ENCODE results near the gene TPO. TPM values are rescaled to one million over a fixed set of nuclear protein-coding genes. Genes with fewer than 3 reads are reported as not detected.

TPO gene
- total RNA-seq, 1 donor: not detected

- no peak overlapping the region for H3K4me3 ChIP-seq (ENCODE audit: low read depth, low read length)
- no peak for DNase-seq (ENCODE audit: low read depth)
- TF ChIP-seq CTCF (IDR thresholded peaks at IDR 0.05; ENCODE audit: insufficient read depth, low read depth, low read length): no peak
Measured at GRCh38 chr2:1548910-1549673, 135.8 kb downstream of the TPO start.

DNA sequence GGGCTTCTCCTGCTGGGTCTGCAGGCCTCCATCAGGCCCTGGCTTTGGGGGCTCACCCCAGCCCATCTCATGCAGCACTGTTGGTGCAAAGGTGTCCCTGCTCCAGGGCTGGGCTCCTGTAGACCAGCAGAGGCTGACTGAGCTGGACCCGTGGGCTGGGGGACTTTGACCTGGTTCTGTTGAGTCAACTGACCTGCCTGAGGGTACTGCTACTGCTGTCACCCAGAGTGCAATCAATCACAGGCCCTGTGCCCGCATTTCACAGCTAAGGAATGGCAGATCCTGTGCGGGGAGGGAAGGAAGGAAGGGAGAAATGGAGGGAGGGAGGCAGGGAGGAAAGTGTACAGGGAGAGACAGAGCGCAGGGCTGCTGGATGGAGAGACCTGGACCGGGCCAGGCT is 136.8 kb downstream of the TPO start:
- H3K4me3 ChIP-seq (ENCODE audit: low read depth, low read length): no peak overlapping the region
- no peak for DNase-seq (ENCODE audit: low read depth)
- no peak for TF ChIP-seq CTCF (IDR thresholded peaks at IDR 0.05; ENCODE audit: insufficient read depth, low read depth, low read length)

DNA sequence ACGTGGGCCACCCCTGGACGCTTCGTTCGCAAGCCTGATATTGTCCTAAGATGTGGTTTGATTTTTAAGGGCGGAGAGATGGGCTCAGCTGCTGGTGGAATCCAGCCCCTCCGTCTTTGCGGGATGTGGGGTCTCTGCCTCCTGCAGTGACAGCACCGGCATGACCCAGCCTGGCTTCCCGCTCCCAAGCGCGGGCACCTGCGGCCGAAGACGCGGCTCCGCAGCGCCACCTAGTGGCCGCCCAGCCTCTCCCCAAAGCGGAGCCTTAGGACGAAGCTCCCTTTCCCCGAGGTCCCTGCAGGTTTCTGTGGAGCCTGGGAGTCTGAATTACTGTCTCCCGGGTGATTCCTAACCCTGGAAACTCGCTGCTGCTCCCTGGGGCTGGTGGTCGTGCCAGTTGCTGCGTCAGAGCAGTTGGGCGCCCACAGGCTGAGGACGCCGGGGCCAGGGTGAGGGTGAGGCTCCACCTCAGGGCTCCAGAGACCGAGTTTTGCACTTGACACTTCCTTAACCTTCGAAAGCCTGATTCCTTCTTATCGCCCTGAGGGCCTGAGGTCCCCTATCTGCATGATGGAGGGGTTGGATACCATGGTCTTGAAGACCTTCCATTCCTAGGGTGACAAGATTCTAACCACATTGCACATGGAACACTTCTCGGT is 137.5 kb downstream of the TPO start:
- no peak overlapping the region for H3K4me3 ChIP-seq (ENCODE audit: low read depth, low read length)
- TF ChIP-seq CTCF (IDR thresholded peaks at IDR 0.05; ENCODE audit: insufficient read depth, low read depth, low read length): peak; percentile 81
- peak; percentile 33 for DNase-seq (ENCODE audit: low read depth)

- no peak for TF ChIP-seq CTCF (IDR thresholded peaks at IDR 0.05; ENCODE audit: insufficient read depth, low read depth, low read length)
- H3K4me3 ChIP-seq (ENCODE audit: low read depth, low read length): no peak overlapping the region
- no peak for DNase-seq (ENCODE audit: low read depth)
Measured at GRCh38 chr2:1551905-1552304, 138.6 kb downstream of the TPO start.

GRCh38 chr2:1552611-1553010 is 139.3 kb downstream of the TPO start:
- H3K4me3 ChIP-seq (ENCODE audit: low read depth, low read length): no peak overlapping the region
- no peak for DNase-seq (ENCODE audit: low read depth)
- TF ChIP-seq CTCF (IDR thresholded peaks at IDR 0.05; ENCODE audit: insufficient read depth, low read depth, low read length): no peak

GRCh38 chr2:1553671-1554295 is 140.5 kb downstream of the TPO start:
- no peak overlapping the region for H3K4me3 ChIP-seq (ENCODE audit: low read depth, low read length)
- peak; percentile 52 for TF ChIP-seq CTCF (IDR thresholded peaks at IDR 0.05; ENCODE audit: insufficient read depth, low read depth, low read length)
- peak; percentile 84 for DNase-seq (ENCODE audit: low read depth)
